GM19238 (cell line): ENCODE data around the gene COL1A1.

Experiments
- DNase-seq: peaks from one replicate; pipeline ENCODE4 v3.0.0; 2011; ENCODE audit warnings: low spot score; ENCODE audit not compliant: insufficient read length

The COL1A1 gene

GRCh38 chr17:50201276-50201854 lies at the start of gene COL1A1:
Gene COL1A1, minus strand, starts transcription at chr17:50201631. Its CDS starts 118 bp downstream, at chr17:50201513.
- DNase-seq: no peak

GRCh38 chr17:50248255-50248654 lies 46.8 kb upstream of the COL1A1 start:
- DNase-seq: no peak

- no peak for DNase-seq
Observed at GRCh38 chr17:50244771-50245170, 43.3 kb upstream of the COL1A1 start.

DNA sequence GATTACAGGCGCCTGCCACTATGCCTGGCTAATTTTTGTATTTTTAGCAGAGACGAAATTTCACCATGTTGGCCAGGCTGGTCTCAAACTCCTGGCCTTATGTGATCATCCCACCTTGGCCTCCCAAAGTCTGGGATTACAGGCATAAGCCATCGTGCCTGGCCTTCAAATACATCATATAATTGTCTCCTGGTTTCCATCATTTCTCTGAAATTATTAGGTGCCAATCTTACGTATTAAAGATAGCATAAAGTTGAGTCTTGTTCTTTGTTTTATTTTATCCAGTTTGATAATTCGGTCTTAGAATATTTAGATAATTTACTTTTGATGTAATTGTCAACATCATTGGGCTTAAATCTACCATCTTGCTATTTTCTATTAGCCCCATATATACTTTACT lies 40.0 kb upstream of the COL1A1 start:
- no peak for DNase-seq

GRCh38 chr17:50240851-50241250 lies 39.4 kb upstream of the COL1A1 start:
- no peak for DNase-seq

DNA sequence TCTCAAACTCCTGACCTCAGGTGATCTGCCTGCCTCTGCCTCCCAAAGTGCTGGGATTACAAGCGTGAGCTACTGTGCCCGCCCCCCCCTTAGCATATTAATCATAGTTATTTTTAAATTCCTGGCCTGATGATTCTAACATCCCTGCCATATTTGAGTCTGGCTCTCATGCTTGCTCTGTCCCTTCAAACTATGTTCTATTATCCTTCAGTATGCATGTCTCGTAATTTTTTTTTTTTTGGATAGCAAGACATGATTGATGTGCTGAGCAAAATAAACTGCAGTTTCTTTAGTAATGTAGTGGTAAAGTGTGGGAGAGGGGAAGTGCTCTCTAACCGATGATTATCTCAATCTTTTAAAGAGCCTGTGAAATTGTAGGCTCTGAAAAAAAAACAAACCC lies 38.5 kb upstream of the COL1A1 start:
- DNase-seq: no peak

DNA sequence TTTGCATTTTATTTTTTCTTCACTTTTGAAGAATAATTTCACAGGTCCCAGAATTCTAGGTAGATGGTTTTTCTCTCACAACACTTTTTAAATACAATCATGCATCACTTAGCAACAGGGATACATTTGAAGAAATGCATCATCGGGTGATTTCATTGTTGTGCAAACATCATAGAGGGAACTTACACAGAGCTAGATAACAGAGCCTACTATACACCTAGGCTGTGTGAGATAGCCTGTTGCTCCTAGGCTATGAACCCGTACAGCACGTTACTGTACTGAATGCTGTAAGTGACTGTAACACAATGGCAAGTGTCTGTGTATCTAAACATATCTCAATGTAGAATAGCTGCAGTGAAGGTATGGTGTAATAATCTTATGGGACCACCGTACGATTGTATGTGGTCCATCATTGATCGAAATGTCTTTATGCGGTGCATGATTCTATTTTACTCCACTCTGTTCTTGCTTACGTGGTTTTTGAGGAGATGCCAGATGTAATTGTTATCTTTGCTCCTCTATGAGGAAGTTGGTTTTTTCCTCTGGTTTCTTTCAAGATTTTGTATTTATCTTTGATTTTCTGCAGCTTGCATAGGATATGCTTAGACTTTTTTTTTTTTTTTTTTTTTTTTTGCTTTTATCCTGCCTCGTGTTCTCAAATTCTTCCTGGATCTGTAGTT lies 37.3 kb upstream of the COL1A1 start:
- no peak for DNase-seq

- DNase-seq: no peak
Observed at GRCh38 chr17:50237901-50238300, 36.5 kb upstream of the COL1A1 start.

DNA sequence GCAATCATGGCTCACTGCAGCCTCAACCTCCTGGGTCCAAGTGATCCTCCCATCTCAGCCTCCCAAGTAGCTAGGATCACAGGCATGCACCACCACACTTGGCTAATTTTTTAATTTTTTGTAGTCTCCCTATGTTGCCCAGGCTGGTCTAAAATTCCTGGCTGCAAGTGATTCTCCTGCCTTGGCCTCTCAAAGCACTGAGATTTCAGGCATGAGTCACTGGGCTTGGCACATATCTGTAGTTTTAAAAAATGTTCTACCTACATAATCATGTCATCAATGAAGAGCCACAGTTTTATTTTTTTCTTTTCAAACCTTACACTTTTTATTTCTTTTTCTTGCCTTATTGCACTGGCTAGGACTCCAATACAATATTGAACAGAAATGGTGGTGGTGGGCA lies 33.1 kb upstream of the COL1A1 start:
- no peak for DNase-seq

- no peak for DNase-seq
Observed at GRCh38 chr17:50225701-50226240, 24.3 kb upstream of the COL1A1 start.

DNA sequence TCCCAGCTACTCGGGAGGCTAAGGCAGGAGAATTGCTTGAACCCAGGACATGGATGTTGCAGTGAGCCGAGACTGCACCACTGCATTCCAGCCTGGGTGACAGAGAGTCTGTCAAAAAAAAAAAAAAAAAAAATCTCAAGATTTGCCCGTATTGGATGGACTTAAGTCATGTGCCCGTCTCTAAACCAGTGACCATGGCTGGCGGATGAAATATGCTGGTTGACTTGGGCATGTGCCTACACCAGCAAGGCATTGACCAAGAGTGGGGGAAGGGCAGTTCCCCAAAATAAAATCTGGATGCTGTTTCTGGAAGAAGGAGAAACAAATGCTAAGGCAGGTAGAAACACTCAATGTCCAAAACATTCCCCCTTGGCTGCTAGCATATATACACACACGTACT lies 21.5 kb upstream of the COL1A1 start:
- DNase-seq: no peak

GRCh38 chr17:50221864-50222545 lies 20.6 kb upstream of the COL1A1 start:
- no peak for DNase-seq

DNA sequence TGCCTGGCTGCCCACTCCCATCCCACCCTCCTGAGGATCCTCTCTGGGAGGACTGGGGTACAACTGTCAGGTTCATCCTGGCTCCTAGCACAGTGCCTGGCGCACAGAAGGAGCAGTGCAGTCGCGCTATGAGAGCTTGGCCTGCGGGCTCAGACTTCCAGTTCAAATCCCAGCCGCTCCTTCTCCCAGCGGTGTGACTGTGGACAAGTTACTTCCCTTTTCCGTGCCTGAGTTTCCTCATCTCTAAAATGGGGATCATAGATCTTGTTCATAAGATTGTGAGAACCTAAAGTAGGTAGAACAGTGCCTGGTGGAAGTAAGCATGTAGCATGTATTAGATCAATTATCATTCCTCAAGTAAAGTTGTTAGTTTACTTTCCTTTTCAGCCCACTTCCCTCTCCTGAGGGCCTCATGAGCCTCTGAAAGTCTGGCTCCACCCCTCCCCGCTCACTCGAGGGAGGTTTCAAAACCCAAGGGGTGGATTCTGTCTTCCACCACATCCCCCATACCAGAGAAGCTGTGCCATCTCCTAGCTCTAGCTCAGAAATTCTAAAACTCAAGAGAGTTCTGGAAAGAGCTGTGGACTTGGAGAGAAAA lies 19.9 kb upstream of the COL1A1 start:
- no peak for DNase-seq

- no peak for DNase-seq
Observed at GRCh38 chr17:50220811-50221210, 19.4 kb upstream of the COL1A1 start.

DNA sequence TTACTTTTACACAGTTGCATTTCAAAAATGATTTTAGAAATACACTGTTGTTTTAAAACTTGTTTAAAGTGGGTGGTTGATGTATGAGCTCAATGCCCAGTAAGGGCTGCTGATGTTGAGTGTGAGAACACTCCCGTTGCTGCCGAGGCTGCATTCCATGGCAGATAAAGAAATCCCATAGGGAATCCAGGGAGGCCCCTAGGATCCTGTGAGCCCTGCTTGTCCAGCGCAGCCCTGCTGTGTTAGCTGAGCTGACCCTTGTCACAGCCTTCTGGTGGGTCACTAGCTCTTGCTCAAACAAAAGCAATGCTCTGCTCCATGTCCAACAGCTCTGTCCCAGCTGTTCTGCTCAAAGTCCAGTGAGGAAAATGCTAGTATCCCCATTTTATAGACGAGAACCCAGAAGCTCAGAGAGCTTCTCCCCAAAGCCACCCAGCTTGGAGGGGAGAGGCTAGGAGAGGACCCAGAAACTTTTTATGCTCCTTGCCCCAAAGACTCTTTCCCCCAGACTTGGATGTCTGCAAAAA lies 18.6 kb upstream of the COL1A1 start:
- DNase-seq: no peak

GRCh38 chr17:50219342-50219741 lies 17.9 kb upstream of the COL1A1 start:
- no peak for DNase-seq

DNA sequence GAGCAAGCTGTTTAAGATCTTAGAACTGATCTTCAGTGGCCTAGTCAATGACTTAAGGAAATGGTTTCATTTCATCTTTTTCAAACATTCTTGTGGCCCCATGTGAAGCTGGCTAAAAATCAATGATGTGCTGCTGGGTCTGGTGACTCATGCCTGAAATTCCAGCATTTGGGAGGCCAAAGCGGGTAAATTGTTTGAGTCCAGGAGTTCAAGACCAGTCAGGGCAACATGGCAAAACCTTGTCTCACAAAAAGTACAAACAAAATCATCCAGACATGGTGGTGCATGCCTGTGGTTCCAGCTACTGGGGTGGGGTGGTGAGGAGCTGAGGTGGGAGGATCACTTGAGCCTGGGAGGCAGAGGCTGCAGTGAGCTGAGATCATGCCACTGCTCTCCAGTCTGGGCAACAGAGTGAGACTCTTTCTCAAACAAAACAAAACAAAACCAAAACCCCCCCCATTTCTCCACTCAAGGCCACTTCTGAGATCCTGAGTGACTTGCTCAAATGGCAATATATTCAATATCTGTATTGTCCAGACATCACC lies 17.4 kb upstream of the COL1A1 start:
- no peak for DNase-seq

- DNase-seq: no peak
Observed at GRCh38 chr17:50218071-50218759, 16.8 kb upstream of the COL1A1 start.

DNA sequence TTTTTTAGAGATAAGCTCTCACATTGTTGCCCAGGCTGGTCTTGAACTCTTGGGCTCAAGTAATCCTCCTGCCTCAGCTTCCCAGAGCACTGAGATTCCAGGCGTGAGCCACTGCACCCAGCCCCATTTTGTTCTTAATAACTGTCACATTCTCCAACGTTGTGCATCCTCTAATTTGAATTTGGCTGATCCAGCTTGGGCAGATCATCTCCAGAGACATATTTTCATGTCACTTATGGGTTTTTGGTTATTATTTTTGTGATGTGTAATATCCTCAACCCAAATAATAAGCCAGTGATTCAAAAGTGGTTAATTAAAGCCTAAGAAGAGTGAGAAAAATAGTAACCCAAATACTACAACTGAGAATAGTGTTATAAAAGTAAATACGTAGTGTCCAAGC lies 16.2 kb upstream of the COL1A1 start:
- no peak for DNase-seq

GRCh38 chr17:50214976-50215760 lies 13.7 kb upstream of the COL1A1 start:
- no peak for DNase-seq
